Stimulated activated naive B cell treated with anti-CD40 and anti-IgM and Interleukin-4, amounts not matched to agents 10 μg/mL and 1 μg/mL and 100 μg/mL, for 72 hours (primary cell): ENCODE measurements around the gene NFE2.
"Not testable (repeated sequence)": the region's sequence is repeated elsewhere in the genome, so short reads cannot be mapped to it uniquely, and the experiment has no call there.

Experiments used
- ATAC-seq, 2 donors: fragments of 150-1000 bp; cut with Tn5 transposase; replicated peaks; 2 replicates each; pipeline ENCODE4 v1.10.0; 2021; ENCODE audit warnings: moderate library complexity in 1 of 2
- DNase-seq: peaks from one replicate; pipeline ENCODE4 v3.0.0; 2021
- H3K27ac Mint-ChIP-seq: one replicate; pipeline ENCODE4 v1.8.0; 2022; ENCODE audit warnings: mild to moderate bottlenecking, mixed read lengths
- H3K27me3 Mint-ChIP-seq, 2 donors: one replicate each; pipeline ENCODE4 v1.8.0; 2022; ENCODE audit warnings: mixed read lengths in 2 of 2
- H3K36me3 Mint-ChIP-seq, 2 donors: one replicate each; pipeline ENCODE4 v1.8.0; 2022; ENCODE audit warnings: mixed read lengths in 2 of 2, mild to moderate bottlenecking in 1 of 2
- H3K4me1 Mint-ChIP-seq, 2 donors: one replicate each; pipeline ENCODE4 v1.8.0; 2022; ENCODE audit warnings: mixed read lengths in 2 of 2, mild to moderate bottlenecking in 1 of 2
- H3K4me3 Mint-ChIP-seq, 2 donors: one replicate each; pipeline ENCODE4 v1.8.0; 2022; ENCODE audit warnings: mild to moderate bottlenecking in 2 of 2, mixed read lengths in 2 of 2, moderate library complexity in 1 of 2
- H3K9me3 Mint-ChIP-seq, 2 donors: one replicate each; pipeline ENCODE4 v1.8.0; 2022; ENCODE audit warnings: mixed read lengths in 2 of 2, mild to moderate bottlenecking in 1 of 2

NFE2 gene

DNA sequence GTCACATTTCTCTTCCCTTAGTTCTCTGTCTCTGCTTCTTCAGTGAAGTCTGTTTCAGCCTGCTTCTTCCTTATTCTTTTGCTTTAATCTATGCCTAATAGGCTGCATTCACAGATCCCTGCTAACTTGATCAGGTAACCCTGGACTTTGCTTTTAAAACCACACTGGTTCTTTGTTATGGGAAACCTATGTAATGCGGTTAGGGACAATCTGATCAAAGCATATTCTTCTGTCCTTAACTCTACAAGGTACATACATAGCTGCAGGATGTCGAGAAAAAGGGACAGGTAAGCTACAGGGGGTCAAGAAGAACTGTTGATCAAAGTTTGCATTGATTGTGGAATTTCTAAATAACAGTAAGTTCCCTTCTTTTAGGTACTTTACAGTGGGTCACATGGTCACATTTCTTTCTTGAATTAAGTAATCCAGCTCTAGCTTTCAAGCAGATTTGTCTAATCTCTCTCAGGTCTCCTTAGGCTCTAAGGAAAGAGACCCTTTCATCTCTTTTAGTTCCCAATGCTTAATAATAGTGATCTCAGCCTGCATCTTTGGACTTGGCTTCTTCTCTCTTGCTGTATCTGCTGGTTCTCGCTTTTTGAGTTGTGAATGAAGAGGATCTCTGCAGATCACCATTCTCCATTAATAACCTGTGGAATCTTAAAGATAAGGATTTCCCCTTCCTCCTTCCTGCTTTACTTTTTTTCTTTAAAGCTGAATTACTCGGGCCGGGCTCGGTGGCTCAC is 28.0 kb upstream of the NFE2 start:
- no peak for DNase-seq
- H3K27ac Mint-ChIP-seq = no peak overlapping the region
- peaks cover 8 to 10% of the 10 kb centered on the region in 2 donors for H3K36me3 Mint-ChIP-seq
- no peaks in the 10 kb centered on the region for H3K9me3 Mint-ChIP-seq
- peaks cover 22 to 49% of the 10 kb centered on the region in 2 donors for H3K4me1 Mint-ChIP-seq
- no peaks in the 10 kb centered on the region for H3K27me3 Mint-ChIP-seq
- no peak for ATAC-seq
- no peak overlapping the region for H3K4me3 Mint-ChIP-seq

DNA sequence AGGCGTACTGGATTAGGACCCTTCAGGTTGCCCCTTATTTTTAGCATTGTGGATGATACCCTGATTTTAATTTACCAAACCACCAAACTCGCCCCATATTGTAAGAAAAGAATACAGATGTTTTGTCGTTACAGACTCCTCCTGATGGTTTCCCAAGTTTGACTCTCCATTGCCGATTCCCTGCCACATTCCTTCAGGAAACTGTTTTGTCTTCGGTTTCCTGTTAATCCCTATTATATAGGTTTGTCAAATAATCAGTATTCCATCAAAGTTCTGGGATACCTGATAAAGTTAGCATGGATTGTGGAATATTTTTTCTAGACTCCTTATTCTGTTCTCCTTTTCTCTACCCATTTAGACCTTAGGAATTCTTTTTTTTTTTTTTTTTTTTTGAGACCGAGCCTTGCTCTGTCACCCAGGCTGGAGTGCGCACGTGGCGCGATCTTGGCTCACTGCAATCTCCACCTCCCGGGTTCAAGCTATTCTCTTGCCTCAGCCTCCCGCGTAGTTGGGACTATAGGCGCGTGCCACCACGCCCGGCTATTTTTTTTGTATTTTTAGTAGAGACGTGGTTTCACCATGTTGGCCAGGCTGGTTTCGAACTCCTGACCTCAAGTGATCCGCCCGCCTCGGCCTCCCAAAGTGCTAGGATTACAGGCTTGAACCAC is 24.8 kb upstream of the NFE2 start:
- H3K36me3 Mint-ChIP-seq, H3K9me3 Mint-ChIP-seq, H3K27me3 Mint-ChIP-seq, DNase-seq, ATAC-seq: not testable (repeated sequence)
- H3K4me1 Mint-ChIP-seq = peaks cover 19 to 44% of the 10 kb centered on the region in 2 donors
- H3K27ac Mint-ChIP-seq = peak overlapping the region; percentile 97
- H3K4me3 Mint-ChIP-seq = peak overlapping the region; percentile 93 to 98

DNA sequence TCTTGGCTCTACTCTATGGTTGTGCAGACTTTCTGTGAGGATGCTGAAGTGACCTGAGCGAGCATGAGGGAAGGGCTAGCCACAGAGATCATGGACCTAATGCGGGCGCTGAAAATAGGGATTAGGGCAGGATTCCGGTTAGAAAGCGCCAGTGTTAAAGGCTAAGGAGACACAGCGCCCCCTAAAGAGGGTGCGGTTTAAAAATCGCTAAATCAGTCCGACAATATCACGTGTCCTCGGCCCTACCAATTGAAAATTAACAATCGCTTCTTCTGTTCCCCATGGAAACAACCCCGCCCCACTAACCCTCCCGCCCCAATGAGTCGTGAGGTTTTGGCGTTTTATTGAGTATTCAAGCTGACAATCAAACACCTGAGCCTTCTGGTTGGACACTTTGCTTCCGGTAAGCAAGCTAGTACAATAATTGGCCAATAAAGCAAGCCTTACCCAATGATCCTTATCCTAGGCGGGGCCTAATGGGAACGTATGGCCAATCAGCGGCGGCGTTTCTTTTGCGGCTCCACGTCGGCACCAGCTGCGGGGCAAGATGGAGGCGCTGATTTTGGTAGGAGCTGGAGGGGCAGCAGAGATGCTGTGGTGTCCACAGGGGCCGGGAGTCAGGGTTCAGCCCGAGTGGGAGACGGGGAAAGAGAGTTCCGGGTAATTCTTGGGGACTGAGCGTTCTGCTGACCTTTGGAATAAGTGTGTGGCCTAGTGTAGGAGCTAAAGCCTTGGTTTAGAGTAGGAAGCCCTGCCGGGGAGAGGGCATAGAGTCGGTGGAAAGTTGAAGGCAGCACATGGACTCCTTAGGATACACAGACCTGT is 24.0 kb upstream of the NFE2 start, which contains the start of gene COPZ1:
Gene COPZ1 (plus strand): TSS at position 515 of the 825 bp plus-strand sequence. CDS start 33 bp downstream, at position 548.
- peak; percentile 97 to 98 for ATAC-seq
- Mint-ChIP-seq H3K4me3 (peak within 1 kb of the TSS; percentile 93 to 98), H3K27me3 (no peaks in the 10 kb centered on the region), H3K36me3 (peaks cover 4 to 7% of the 10 kb centered on the region in 2 donors), H3K4me1 (peaks cover 13 to 37% of the 10 kb centered on the region in 2 donors), H3K9me3 (no peaks in the 10 kb centered on the region), H3K27ac (peak within 1 kb of the TSS; percentile 97)
- peak; percentile 92 for DNase-seq

DNA sequence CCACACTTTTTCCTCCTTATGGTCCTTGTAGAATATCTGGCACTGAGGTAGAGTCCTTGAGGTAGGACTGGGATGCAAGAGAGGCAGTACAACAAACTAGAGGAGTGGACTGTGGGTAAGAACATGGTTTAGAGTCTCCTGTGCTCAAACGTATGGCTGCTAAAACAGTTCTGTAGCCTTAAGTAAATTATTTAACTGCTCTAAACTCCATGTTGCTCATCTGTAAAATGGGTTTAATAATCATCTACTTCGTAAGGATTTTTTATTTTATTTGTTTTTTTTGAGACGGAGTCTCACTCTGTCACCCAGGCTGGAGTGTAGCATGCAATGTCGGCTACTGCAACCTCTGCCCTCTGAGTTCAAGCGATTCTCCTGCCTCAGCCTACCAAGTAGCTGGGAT is 20.5 kb upstream of the NFE2 start:
- Mint-ChIP-seq H3K36me3 (peaks cover 4% of the 10 kb centered on the region in 2 donors), H3K27ac (no peak overlapping the region), H3K27me3 (no peaks in the 10 kb centered on the region), H3K4me1 (peaks cover 9 to 10% of the 10 kb centered on the region in 2 donors), H3K9me3 (no peaks in the 10 kb centered on the region), H3K4me3 (no peak overlapping the region)
- no peak for ATAC-seq
- DNase-seq = no peak

DNA sequence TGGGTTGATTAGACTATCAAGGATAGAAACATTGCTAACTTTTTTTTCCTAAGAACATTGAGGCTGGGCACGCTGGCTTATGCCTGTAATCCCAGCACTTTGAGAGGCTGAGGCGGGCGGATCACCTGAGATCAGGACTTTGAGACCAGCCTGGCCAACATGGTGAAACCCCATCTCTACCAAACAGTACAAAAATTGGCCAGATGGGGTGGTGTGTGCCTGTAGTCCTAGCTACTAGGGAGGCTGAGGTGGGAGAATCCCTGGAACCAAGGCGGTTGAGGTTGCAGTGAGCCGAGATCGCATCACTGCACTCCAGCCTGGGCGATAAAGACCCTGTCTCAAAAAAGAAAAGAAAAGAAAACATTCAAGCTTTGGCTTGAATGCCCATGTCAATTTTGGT is 11.5 kb upstream of the NFE2 start:
- H3K27me3 Mint-ChIP-seq, ATAC-seq: not testable (repeated sequence)

DNA sequence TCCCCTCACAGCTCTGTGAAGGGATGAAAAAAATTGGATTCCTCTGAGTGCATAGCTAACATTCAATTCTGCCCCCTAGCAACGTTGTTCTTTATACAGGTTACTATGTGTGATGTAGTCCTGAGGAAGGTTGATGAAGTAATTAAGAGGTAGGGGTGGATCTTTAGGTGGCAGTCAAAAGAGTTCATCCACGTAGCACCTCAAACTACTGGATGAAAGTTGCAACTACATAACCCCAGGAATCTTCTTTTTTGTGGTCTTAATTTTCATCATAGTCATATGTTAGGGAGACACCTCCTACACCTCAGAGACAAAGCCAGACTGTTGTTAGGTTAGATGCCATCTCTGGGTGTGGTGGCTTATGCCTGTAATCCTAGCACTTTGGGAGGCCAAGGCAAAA is 10.2 kb upstream of the NFE2 start:
- Mint-ChIP-seq H3K4me1 (peaks cover 0 to 9% of the 10 kb centered on the region in 2 donors), H3K9me3 (no peaks in the 10 kb centered on the region), H3K27ac (no peak overlapping the region), H3K36me3 (no peaks in the 10 kb centered on the region), H3K27me3 (peaks cover 0 to 9% of the 10 kb centered on the region in 2 donors), H3K4me3 (no peak overlapping the region)
- ATAC-seq = no peak
- DNase-seq = no peak

More for the DNA sequence above, 11.5 kb upstream of the NFE2 start:
- not testable (repeated sequence) for H3K27ac Mint-ChIP-seq, H3K4me1 Mint-ChIP-seq, H3K9me3 Mint-ChIP-seq, H3K36me3 Mint-ChIP-seq, H3K4me3 Mint-ChIP-seq, DNase-seq

DNA sequence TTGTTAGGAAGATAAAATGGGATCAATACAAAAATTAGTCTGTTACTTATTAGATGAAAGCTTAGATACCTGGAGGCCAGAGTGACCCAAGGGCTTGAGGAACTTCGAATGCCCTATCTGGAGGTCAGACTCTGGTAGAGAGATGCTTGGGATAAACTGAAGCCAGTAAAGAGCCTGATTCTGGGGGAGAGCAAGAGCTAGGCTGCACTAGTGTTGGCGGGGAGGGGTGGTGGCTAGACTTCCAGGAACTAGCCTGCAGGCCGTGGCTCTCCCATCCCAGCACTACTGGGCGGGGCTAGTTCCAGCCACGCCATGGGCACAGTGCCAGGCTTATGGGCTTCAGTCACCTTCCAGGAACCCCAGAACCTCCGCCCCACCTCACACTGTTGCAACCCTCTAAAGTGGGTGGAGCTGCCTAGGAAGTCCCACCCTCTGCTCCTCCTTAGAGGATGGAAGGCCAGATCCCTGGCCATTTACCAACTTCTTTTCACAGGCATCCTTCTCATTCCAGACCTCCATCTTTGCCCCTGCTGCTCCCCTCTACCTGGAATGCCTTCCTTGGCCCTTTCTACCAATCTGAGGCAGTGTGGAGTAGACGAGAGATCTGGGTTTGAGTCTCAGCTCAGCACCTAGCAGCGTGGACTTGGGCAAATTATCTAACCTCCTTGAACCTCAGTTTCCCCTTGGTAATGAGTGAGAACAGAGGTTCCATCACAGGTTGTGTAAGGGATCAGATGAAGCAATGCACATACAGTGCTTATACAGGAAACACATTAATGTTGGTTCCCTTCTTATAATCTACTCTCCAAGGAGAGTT is 6.3 kb upstream of the NFE2 start:
- Mint-ChIP-seq H3K9me3 (no peaks in the 10 kb centered on the region), H3K27me3 (peaks cover 6 to 22% of the 10 kb centered on the region in 2 donors), H3K4me1 (peaks cover 13 to 40% of the 10 kb centered on the region in 2 donors), H3K27ac (no peak overlapping the region), H3K36me3 (no peaks in the 10 kb centered on the region), H3K4me3 (no peak overlapping the region)
- no peak for ATAC-seq
- no peak for DNase-seq

DNA sequence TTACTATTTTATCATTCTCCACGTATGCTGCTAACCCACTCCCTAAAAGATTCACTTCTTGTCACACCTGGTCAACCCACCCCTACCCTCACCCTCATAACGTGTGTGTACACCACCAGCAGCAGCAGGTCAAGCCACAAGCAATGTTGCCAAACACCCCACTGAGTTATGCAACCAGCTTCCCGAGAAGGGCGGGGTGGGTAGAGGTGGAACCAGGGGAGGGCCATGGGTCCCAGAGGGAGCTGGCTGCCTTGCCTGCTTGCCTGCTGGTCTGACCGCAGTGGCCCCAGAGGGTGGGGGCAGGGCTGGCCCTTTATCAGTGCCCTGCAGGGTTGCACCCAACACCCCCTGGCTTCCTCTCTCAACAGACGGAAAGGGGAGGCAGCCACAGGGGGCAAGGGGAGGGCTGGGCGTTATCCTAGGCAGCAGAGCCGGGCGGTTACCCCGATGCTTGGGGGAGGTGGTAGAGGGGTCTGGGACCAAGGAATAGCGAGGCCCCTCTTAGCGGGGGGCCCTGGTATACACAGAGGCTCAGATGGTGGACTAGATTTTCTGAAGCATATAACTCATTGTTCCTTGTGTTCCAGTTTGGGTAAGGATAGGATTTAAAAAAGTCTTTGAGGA is 3.5 kb upstream of the NFE2 start:
- peaks cover 28 to 65% of the 10 kb centered on the region in 2 donors for H3K4me1 Mint-ChIP-seq
- peak overlapping the region; percentile 55 to 69 for H3K4me3 Mint-ChIP-seq
- no peaks in the 10 kb centered on the region for H3K36me3 Mint-ChIP-seq
- DNase-seq (peak; percentile 47), ATAC-seq (peak; percentile 79 to 90)
- peaks cover 25 to 48% of the 10 kb centered on the region in 2 donors for H3K27me3 Mint-ChIP-seq
- H3K9me3 Mint-ChIP-seq = no peaks in the 10 kb centered on the region
- peak overlapping the region; percentile 37 for H3K27ac Mint-ChIP-seq

DNA sequence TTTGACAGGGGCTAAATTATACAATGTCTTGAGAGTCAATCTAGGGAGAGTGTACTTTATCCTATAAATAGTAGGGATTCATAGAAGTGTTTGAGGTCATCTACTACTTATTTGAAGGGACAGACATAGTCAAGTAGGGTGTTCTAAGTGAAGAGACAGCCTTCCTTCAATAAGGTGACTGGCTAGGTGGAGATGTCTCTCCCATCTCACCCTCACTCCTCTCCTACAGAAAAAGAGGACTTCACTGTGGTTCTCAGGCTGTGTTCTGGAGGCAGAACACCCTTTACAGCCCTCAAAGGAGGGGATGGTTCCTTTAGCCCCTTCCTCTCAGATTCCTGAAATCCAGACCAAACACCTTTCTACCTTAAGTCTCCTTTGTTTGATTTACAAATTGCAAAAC is 2.8 kb upstream of the NFE2 start:
- Mint-ChIP-seq H3K9me3 (no peaks in the 10 kb centered on the region), H3K27ac (no peak overlapping the region), H3K4me3 (no peak overlapping the region), H3K27me3 (peaks cover 30 to 54% of the 10 kb centered on the region in 2 donors), H3K4me1 (peaks cover 28 to 69% of the 10 kb centered on the region in 2 donors), H3K36me3 (no peaks in the 10 kb centered on the region)
- ATAC-seq = no peak
- DNase-seq = no peak

DNA sequence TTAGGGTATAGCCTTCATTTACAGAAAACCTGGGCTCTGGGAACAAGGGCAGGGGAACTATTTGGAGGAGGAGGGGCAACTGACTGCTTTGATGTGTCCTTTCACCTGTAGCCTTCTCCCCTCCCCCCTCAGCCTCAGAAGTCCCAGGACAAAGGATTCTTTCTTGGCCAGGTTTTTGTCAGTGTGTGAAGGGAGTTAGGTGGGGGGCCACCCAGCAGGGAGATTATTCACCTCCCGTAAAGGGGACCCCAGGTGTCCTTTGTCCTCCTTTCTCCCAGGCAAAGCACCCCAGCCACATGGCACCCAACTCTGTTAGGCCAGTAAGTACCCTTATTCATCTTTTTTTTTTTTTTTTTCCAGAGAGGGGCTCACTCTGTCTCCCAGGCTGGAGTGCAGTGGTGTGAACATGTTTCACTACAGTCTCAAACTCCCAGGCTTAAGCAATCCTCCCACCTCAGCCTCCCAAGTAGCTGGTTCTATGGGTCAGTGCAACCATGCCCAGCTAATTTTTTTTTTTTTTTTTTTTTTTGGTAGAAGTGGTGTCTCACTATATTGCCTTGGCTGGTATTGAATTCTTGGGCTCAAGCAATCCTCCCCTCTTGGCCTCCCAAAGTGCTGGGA is 723 bp upstream of the NFE2 start:
- ATAC-seq = no peak
- no peaks in the 10 kb centered on the region for H3K36me3 Mint-ChIP-seq
- no peak for DNase-seq
- peaks cover 36 to 75% of the 10 kb centered on the region in 2 donors for H3K4me1 Mint-ChIP-seq
- no peak overlapping the region for H3K4me3 Mint-ChIP-seq
- peaks cover 36 to 51% of the 10 kb centered on the region in 2 donors for H3K27me3 Mint-ChIP-seq
- H3K27ac Mint-ChIP-seq = no peak overlapping the region
- no peaks in the 10 kb centered on the region for H3K9me3 Mint-ChIP-seq

DNA sequence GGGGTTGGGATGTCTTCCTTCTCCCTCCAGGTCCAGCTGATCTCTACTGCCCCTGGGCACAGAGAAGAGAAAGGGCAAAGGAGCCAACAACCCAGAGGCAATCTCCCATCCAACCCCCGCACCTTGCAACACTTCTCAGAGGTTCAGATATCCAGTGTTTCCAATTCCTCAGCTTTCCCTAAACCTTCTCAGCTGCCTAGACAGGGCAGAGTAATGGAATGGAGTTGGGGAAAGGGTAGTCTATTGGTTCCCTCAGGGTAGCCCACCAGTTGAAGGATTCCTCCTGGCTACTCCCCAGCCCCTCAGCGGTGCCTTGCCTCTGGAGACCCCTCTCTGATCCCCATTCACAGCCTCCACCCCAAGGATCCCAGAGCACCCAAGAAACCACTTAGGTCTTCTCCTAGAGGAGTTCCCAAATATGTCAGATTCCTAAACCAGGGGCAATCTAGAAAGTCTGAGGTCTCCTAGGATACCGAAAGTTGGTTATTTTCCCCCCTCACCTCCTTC is 537 bp downstream of the NFE2 start:
- no peak for ATAC-seq
- Mint-ChIP-seq H3K27me3 (peaks cover 36 to 51% of the 10 kb centered on the region in 2 donors), H3K9me3 (no peaks in the 10 kb centered on the region), H3K27ac (peak overlapping the region; percentile 4), H3K4me1 (peaks cover 36 to 75% of the 10 kb centered on the region in 2 donors), H3K4me3 (peak overlapping the region in 1 of 2 donors; percentile 76), H3K36me3 (no peaks in the 10 kb centered on the region)
- DNase-seq = no peak

DNA sequence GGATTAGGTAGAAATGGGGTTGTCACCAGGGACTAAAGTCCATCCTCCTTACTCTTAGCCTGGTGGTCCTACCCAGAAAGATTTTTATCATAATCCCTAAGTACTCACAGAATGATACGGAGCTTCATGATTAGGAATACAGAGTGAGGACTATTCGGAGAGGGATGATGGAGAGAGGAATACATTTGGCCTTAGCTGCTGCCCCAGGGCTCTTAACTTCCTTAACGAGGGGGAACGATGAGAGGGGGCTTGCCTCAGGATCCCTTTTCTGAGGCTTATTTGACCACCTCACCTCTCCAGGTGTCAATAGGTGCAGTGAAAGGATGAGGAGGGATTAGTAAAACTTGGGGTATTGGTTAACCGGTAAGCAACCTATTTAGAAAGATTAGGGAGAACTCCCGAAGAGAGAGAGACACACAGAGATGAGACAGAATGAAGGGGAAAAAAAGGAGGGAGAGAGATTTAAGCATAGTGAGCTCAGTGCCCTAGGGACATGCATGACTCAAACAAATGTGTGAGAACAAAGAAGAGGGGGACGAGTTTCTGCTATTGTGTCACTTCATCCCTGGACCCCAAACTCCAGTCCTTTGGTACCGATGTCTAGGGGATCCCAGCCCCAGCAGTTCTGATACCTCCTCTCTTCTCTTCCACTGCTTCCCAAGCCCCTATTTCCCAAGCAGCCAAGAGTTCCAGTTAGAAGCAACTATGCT is 1.1 kb downstream of the NFE2 start:
- peaks cover 35 to 74% of the 10 kb centered on the region in 2 donors for H3K4me1 Mint-ChIP-seq
- no peaks in the 10 kb centered on the region for H3K9me3 Mint-ChIP-seq
- peaks cover 36 to 51% of the 10 kb centered on the region in 2 donors for H3K27me3 Mint-ChIP-seq
- ATAC-seq = no peak
- no peak overlapping the region for H3K27ac Mint-ChIP-seq
- H3K36me3 Mint-ChIP-seq = no peaks in the 10 kb centered on the region
- no peak for DNase-seq
- H3K4me3 Mint-ChIP-seq = no peak overlapping the region
